SH-SY5Y (cell line): ENCODE measurements around the gene WDR70.

Experiments
- GATA2 ChIP-seq: IDR thresholded peaks from 2 replicates; pipeline ENCODE4 v1.6.1; 2011; ENCODE audit warnings: mild to moderate bottlenecking, low read depth, low read length
- GATA3 ChIP-seq: IDR thresholded peaks from 2 replicates; pipeline ENCODE4 v1.6.1; 2011; ENCODE audit warnings: low read depth, mild to moderate bottlenecking, low read length, moderate library complexity

DNA sequence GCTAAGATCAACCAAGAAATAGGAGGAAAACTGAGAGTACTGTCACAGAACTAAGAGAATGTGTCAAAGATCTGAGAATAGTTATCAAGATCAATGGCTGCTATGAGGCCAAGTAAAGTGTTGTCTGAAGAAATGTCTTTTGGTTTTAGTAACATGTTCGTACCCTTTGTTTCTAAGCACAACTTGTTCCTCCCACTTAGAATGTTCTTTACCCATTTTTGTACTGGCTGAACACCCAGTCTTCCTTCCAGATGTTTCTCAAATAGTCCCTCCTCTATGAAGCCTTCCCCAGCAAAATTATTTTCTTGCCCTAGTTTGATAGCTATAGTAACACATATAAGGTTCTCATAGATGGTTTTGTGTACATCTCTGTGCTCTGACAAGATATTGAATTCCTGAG, 191.5 kb downstream of the WDR70 start:
- TF ChIP-seq GATA2 (no peak), GATA3 (no peak)
